Colonic mucosa (tissue), 4 donors: ENCODE results near the gene FYCO1. TPM values are rescaled to one million over a fixed set of nuclear protein-coding genes. Genes with fewer than 3 reads are reported as not detected.

ENCODE experiments used
- DNase-seq: peaks from one replicate; pipeline ENCODE4 v3.0.0-alpha.2; 2020
- H3K27ac ChIP-seq: fragments of 200-600 bp; one replicate; pipeline ENCODE4 v1.8.0; 2021
- H3K27me3 ChIP-seq: fragments of 200-600 bp; one replicate; pipeline ENCODE4 v1.8.0; 2021
- H3K36me3 ChIP-seq: fragments of 200-600 bp; one replicate; pipeline ENCODE4 v1.8.0; 2021
- H3K4me1 ChIP-seq: fragments of 200-600 bp; one replicate; pipeline ENCODE4 v1.8.0; 2021; ENCODE audit warnings: mild to moderate bottlenecking
- H3K4me3 ChIP-seq: fragments of 200-600 bp; one replicate; pipeline ENCODE4 v1.8.0; 2021
- H3K9ac ChIP-seq, 2 donors: one replicate each; pipeline ENCODE4 v1.7.0; 2013; ENCODE audit warnings: control low read depth in 2 of 2, low read depth in 2 of 2, low read length in 2 of 2
- H3K9me3 ChIP-seq: fragments of 200-600 bp; one replicate; pipeline ENCODE4 v1.8.0; 2021
- intact Hi-C: fragments of 100-400 bp; cut with DNase I; formaldehyde crosslinking; loops from one replicate; pipeline ENCODE4 v1.14.1; 2022
- total RNA-seq, 2 donors: library from RNA; stranded (reverse); fragmentation: NEBNext Ultra II Directional in 1 of 2; extraction: Animal tissue kit (Norgen Biotek cat#: 25700) in 1 of 2; gene quantifications; one replicate each; pipeline ENCODE4 v1.2.1, GENCODE V29; 2021
- TF ChIP-seq, protein P1 (sequence below): fragments of 200-600 bp; IDR thresholded peaks from one replicate; pipeline ENCODE4 v1.8.0; 2022; ENCODE audit warnings: antibody characterized with exemption, mild to moderate bottlenecking
- donor health status: healthy.
- donor health status: DM: no; HTN: no; CAD: no.
- donor health status: DM: no; HTN: no; CAD: no.

Gene FYCO1
- total RNA-seq, 2 donors from 2014 or later, result 21.7 to 30.8 TPM

DNA sequence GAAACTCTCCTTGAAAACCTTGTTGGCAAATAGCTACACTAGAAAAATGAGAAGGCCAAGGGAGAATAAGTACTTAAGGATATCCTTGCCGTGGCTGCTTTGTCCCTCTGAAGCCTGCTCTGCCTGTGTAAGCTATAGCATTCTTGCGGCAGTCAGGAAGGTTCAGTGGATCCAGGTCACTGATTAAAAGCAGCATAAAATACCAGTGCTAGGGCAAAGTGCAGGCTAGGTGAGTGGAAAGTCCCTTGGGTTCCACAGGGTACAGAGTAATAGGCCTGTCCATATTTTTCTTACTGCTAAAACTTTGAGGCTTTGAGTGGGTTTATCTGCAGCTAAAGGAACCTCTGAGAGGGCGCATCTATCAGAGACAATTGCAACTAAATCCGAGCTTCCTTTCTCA lies 42.1 kb downstream of the FYCO1 start:
- Histone ChIP-seq H3K36me3 (peaks cover 19% of the 10 kb centered on the region), H3K9me3 (no peaks in the 10 kb centered on the region), H3K27ac (no peak overlapping the region), H3K4me1 (no peaks in the 10 kb centered on the region), H3K9ac (no peak overlapping the region), H3K27me3 (no peaks in the 10 kb centered on the region), H3K4me3 (no peak overlapping the region)
- TF ChIP-seq, protein P1, sequence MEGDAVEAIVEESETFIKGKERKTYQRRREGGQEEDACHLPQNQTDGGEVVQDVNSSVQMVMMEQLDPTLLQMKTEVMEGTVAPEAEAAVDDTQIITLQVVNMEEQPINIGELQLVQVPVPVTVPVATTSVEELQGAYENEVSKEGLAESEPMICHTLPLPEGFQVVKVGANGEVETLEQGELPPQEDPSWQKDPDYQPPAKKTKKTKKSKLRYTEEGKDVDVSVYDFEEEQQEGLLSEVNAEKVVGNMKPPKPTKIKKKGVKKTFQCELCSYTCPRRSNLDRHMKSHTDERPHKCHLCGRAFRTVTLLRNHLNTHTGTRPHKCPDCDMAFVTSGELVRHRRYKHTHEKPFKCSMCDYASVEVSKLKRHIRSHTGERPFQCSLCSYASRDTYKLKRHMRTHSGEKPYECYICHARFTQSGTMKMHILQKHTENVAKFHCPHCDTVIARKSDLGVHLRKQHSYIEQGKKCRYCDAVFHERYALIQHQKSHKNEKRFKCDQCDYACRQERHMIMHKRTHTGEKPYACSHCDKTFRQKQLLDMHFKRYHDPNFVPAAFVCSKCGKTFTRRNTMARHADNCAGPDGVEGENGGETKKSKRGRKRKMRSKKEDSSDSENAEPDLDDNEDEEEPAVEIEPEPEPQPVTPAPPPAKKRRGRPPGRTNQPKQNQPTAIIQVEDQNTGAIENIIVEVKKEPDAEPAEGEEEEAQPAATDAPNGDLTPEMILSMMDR, result no peak
- intact Hi-C loops, result no loop called here
- DNase-seq, result no peak

DNA sequence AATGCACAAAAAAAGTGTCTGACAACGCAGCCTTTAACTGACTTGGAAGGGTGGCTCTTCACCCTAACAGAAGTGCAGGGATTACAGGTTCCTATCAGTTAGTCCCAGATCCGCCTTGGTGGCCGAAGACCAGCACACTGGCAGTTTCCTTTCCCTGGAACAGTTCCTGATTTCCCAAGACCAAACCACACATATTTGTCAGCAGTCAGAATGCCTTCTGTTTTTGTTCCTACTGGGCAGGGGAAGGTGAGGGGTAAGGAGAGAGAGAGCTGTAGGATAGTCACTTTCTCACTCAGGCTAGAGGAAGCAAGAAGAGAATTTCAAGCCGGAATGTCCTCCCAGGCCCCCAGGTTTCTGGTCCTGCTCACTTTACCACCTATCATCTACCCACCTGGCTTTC lies 43.2 kb downstream of the FYCO1 start:
- Histone ChIP-seq H3K27me3 (no peaks in the 10 kb centered on the region), H3K4me1 (no peaks in the 10 kb centered on the region), H3K9me3 (no peaks in the 10 kb centered on the region), H3K36me3 (peaks cover 19% of the 10 kb centered on the region), H3K27ac (no peak overlapping the region), H3K9ac (no peak overlapping the region), H3K4me3 (no peak overlapping the region)
- TF ChIP-seq, protein P1, result no peak
- intact Hi-C loops, result no loop called here
- DNase-seq, result no peak

DNA sequence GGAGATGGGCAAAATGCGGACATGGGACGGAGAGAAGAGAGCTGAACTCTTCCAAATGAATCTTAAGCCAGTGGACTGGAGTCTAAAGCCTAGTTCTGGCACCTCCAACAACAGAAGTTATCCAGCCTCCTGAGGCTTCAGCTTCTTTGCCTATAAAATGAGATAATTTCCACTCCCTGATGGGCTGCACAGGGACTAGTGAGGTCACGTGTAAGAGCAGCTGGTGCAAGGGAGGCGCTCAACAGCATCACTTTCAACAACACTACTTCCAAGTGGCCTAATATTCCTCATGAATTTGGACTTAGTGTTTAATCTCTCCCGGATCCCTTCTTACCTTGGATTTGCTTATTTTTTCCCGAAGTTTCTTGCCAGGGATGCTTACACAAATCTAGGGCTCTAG lies 43.7 kb downstream of the FYCO1 start:
- H3K9ac ChIP-seq, result no peak overlapping the region
- H3K27me3 ChIP-seq, result no peaks in the 10 kb centered on the region
- intact Hi-C loops, result no loop called here
- H3K36me3 ChIP-seq, result peaks cover 19% of the 10 kb centered on the region
- no peak overlapping the region for H3K4me3 ChIP-seq
- H3K27ac ChIP-seq, result no peak overlapping the region
- no peaks in the 10 kb centered on the region for H3K9me3 ChIP-seq
- TF ChIP-seq, protein P1, result no peak
- no peaks in the 10 kb centered on the region for H3K4me1 ChIP-seq
- DNase-seq, result no peak

DNA sequence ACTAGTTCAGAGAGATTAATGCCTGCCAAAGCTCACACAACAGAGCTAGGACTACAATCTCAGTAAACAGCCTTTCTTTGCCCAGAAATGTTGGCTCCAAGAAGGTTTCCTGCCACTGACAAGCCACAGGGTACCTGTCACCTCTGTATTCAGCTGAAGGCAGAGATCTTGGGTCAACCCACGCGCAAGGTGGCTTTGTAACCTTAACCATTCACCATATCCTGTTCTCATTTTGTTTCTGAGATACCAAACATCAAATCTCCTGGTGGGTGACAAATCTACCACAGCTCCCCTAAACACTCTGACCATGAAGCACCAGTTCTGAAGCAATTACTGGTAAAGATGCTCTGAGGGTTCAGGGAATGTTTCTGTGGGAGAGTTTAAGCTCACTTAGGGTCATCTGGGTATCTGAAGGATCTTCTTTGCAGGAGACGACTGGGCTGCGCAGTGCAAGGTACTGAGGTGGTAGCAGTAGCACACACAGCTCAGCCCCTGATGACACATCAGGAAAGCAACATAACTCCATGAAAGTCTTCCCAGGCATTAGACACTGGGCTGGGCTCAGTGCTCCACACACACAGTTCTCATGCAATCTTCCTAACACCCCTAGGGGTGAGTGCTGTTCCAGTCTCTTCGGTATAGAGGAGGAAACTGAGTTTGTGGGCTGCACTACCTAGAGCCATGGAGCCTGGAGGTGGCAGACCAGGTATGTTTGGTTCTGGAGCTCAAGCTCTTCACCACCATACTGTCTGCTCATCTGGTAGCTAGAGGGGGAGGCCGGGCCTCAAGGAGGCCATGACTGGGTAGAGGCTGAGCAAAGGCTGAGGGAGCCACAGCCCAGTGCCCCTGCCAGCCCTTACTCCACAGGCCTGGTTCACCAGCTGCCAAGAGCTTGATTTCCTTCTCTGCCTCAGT lies 44.7 kb downstream of the FYCO1 start:
- Histone ChIP-seq H3K4me1 (no peaks in the 10 kb centered on the region), H3K27me3 (no peaks in the 10 kb centered on the region), H3K27ac (no peak overlapping the region), H3K36me3 (peaks cover 19% of the 10 kb centered on the region), H3K9me3 (no peaks in the 10 kb centered on the region), H3K4me3 (no peak overlapping the region), H3K9ac (no peak overlapping the region)
- no peak for DNase-seq
- intact Hi-C loops, result no loop called here
- TF ChIP-seq, protein P1, result no peak

DNA sequence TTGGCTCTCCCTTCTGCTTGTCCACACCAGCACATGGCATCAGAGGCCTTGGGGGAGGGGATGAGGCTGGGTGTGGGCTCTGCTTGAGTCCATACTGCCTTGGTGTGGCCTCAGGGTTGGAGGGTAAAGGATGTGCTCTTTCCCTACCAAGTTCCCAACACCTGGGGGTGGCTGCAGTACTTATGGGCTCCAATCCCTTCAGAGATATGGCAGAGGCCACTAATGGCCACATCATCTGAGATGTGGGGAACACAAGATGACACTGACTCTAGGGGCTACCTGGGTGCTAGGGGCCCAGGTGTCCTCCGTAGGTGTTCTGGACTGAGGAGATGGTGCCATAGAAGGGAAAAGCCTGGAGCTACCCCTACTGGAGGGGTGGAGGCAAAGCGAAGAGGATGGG lies 45.5 kb downstream of the FYCO1 start:
- intact Hi-C loops, result no loop called here
- Histone ChIP-seq H3K9me3 (no peaks in the 10 kb centered on the region), H3K4me1 (no peaks in the 10 kb centered on the region), H3K4me3 (no peak overlapping the region), H3K27me3 (no peaks in the 10 kb centered on the region), H3K27ac (peak overlapping the region; percentile 18), H3K36me3 (peaks cover 19% of the 10 kb centered on the region), H3K9ac (no peak overlapping the region)
- no peak for DNase-seq
- TF ChIP-seq, protein P1, result no peak
